ENCODE data around the gene CACNA1G. TPM values are rescaled to one million over a fixed set of nuclear protein-coding genes. Genes with fewer than 3 reads are reported as not detected.

Gene CACNA1G
- total RNA-seq, 1 donor from 2014 or later = not detected

GRCh38 chr17:50549969-50550368, 10.5 kb upstream of the CACNA1G start:
- no peak overlapping the region for H3K27ac ChIP-seq
- intact Hi-C loops (cut with DNase I) = loop anchor here (5.0 to 10.0 kb wide), 3 partner anchors 77 to 295 kb away; no protein-coding TSS in a partner anchor
- no peaks in the 10 kb centered on the region for H3K27me3 ChIP-seq
- H3K4me1 ChIP-seq = no peaks in the 10 kb centered on the region
- no peak for DNase-seq
- H3K9me3 ChIP-seq = no peaks in the 10 kb centered on the region
- no peaks in the 10 kb centered on the region for H3K36me3 ChIP-seq
- TF ChIP-seq CTCF (IDR thresholded peaks at IDR 0.05) = no peak
- ATAC-seq = no peak
- H3K4me3 ChIP-seq = no peak overlapping the region

- H3K36me3 ChIP-seq = no peaks in the 10 kb centered on the region
- H3K27ac ChIP-seq = no peak overlapping the region
- no peaks in the 10 kb centered on the region for H3K27me3 ChIP-seq
- intact Hi-C loops (cut with DNase I) = loop anchor here (5.0 kb wide), 1 partner anchor 76 kb away; no protein-coding TSS in a partner anchor
- H3K9me3 ChIP-seq = no peaks in the 10 kb centered on the region
- ATAC-seq = peak; percentile 80
- peak; percentile 79 for TF ChIP-seq CTCF (IDR thresholded peaks at IDR 0.05)
- no peaks in the 10 kb centered on the region for H3K4me1 ChIP-seq
- DNase-seq = peak; percentile 89
- H3K4me3 ChIP-seq = no peak overlapping the region
Measured at GRCh38 chr17:50550661-50551432, 9.7 kb upstream of the CACNA1G start.

GRCh38 chr17:50551433-50551815, 9.1 kb upstream of the CACNA1G start:
- Histone ChIP-seq H3K36me3 (no peaks in the 10 kb centered on the region), H3K27ac (no peak overlapping the region), H3K27me3 (no peaks in the 10 kb centered on the region), H3K4me3 (no peak overlapping the region), H3K9me3 (no peaks in the 10 kb centered on the region), H3K4me1 (no peaks in the 10 kb centered on the region)
- DNase-seq = no peak
- intact Hi-C loops (cut with DNase I) = loop anchor here (5.0 kb wide), 1 partner anchor 76 kb away; no protein-coding TSS in a partner anchor
- no peak for TF ChIP-seq CTCF (IDR thresholded peaks at IDR 0.05)
- ATAC-seq = no peak

GRCh38 chr17:50551884-50552283, 8.6 kb upstream of the CACNA1G start:
- no peak for DNase-seq
- Histone ChIP-seq H3K27me3 (no peaks in the 10 kb centered on the region), H3K4me3 (no peak overlapping the region), H3K4me1 (no peaks in the 10 kb centered on the region), H3K27ac (no peak overlapping the region), H3K36me3 (no peaks in the 10 kb centered on the region), H3K9me3 (no peaks in the 10 kb centered on the region)
- intact Hi-C loops (cut with DNase I) = loop anchor here (5.0 kb wide), 1 partner anchor 75 kb away; no protein-coding TSS in a partner anchor
- no peak for TF ChIP-seq CTCF (IDR thresholded peaks at IDR 0.05)
- ATAC-seq = no peak

GRCh38 chr17:50554201-50554600, 6.3 kb upstream of the CACNA1G start:
- H3K9me3 ChIP-seq = no peaks in the 10 kb centered on the region
- no peak overlapping the region for H3K27ac ChIP-seq
- intact Hi-C loops (cut with DNase I) = loop anchor here (5.0 kb wide), 1 partner anchor 73 kb away; no protein-coding TSS in a partner anchor
- H3K36me3 ChIP-seq = no peaks in the 10 kb centered on the region
- peaks cover 11% of the 10 kb centered on the region for H3K27me3 ChIP-seq
- H3K4me1 ChIP-seq = peaks cover 8% of the 10 kb centered on the region
- no peak overlapping the region for H3K4me3 ChIP-seq
- DNase-seq (no peak), ATAC-seq (no peak)
- no peak for TF ChIP-seq CTCF (IDR thresholded peaks at IDR 0.05)

Measured in upper lobe of right lung (tissue), 1 donor.